HL-60 (cell line): ENCODE data around the gene SLC22A7.

Experiments
- CTCF ChIP-seq: IDR thresholded peaks from one replicate; pipeline ENCODE4 v1.5.1; 2011; ENCODE audit warnings: low read length, control low read depth, inconsistent platforms; ENCODE audit not compliant: insufficient read depth
- REST ChIP-seq: IDR thresholded peaks from 2 replicates; pipeline ENCODE4 v1.6.1; 2012; ENCODE audit warnings: low read depth; ENCODE audit not compliant: insufficient replicate concordance

- TF ChIP-seq CTCF = no peak
- no peak for TF ChIP-seq REST
Observed at GRCh38 chr6:43284991-43285781, 12.9 kb upstream of the SLC22A7 start.
